Measurements from ENCODE around the gene TMEM33.

GRCh38 chr4:41957634-41958033 is 22.4 kb downstream of the TMEM33 start:
- no peak for TF ChIP-seq POLR2AphosphoS5 (IDR thresholded peaks at IDR 0.05)
- TF ChIP-seq, protein P1, sequence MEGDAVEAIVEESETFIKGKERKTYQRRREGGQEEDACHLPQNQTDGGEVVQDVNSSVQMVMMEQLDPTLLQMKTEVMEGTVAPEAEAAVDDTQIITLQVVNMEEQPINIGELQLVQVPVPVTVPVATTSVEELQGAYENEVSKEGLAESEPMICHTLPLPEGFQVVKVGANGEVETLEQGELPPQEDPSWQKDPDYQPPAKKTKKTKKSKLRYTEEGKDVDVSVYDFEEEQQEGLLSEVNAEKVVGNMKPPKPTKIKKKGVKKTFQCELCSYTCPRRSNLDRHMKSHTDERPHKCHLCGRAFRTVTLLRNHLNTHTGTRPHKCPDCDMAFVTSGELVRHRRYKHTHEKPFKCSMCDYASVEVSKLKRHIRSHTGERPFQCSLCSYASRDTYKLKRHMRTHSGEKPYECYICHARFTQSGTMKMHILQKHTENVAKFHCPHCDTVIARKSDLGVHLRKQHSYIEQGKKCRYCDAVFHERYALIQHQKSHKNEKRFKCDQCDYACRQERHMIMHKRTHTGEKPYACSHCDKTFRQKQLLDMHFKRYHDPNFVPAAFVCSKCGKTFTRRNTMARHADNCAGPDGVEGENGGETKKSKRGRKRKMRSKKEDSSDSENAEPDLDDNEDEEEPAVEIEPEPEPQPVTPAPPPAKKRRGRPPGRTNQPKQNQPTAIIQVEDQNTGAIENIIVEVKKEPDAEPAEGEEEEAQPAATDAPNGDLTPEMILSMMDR (IDR thresholded peaks at IDR 0.05): no peak
